Activated CD8-positive, alpha-beta T cell treated with anti-CD3 and anti-CD28 coated beads for 36 hours (primary cell): ENCODE results near the gene C5AR2. TPM values are rescaled to one million over a fixed set of nuclear protein-coding genes. Genes with fewer than 3 reads are reported as not detected.
A peak's percentile ranks its signal among the peaks of the same experiment; 100 is the strongest.

Experiments
- ATAC-seq: fragments of 200-7000 bp; cut with Tn5 transposase; one replicate; pipeline ENCODE4 v1.10.0; 2021; ENCODE audit warnings: mild to moderate bottlenecking, moderate library complexity
- CTCF ChIA-PET: fragments of 350-600 bp; sonication (Branson Sonifier 250); formaldehyde crosslinking; loops from one replicate; lab custom pipeline; 2021; ENCODE audit warnings: antibody characterized with exemption; lab: Charles Lee
- POLR2A ChIA-PET: fragments of 350-600 bp; sonication (Branson Sonifier 250); formaldehyde crosslinking; loops from one replicate; lab custom pipeline; 2021; ENCODE audit warnings: antibody characterized with exemption; lab: Charles Lee
- DNase-seq: peaks from one replicate; pipeline ENCODE4 v3.0.0-alpha.2; 2020
- H3K27ac Mint-ChIP-seq: one replicate; pipeline ENCODE4 v1.8.0; 2021; ENCODE audit warnings: mild to moderate bottlenecking, mixed read lengths
- H3K27me3 Mint-ChIP-seq: one replicate; pipeline ENCODE4 v1.8.0; 2021; ENCODE audit warnings: mixed read lengths
- H3K36me3 Mint-ChIP-seq: one replicate; pipeline ENCODE4 v1.8.0; 2021; ENCODE audit warnings: low read depth, mixed read lengths
- H3K4me1 Mint-ChIP-seq: one replicate; pipeline ENCODE4 v1.8.0; 2021; ENCODE audit warnings: low read depth, mixed read lengths
- H3K4me3 Mint-ChIP-seq: one replicate; pipeline ENCODE4 v1.8.0; 2021; ENCODE audit warnings: mild to moderate bottlenecking, moderate library complexity, mixed read lengths
- H3K9me3 Mint-ChIP-seq: one replicate; pipeline ENCODE4 v1.8.0; 2021; ENCODE audit warnings: mixed read lengths
- CTCF ChIP-seq: fragments of 200-600 bp; IDR thresholded peaks from one replicate; pipeline ENCODE4 v1.8.0; 2022; ENCODE audit warnings: antibody characterized with exemption, mild to moderate bottlenecking
- intact Hi-C: fragments of 100-400 bp; cut with micrococcal nuclease; formaldehyde crosslinking; loops from one replicate; pipeline ENCODE4 v1.10.0; 2022
- total RNA-seq, 2 experiments: library from RNA; stranded (reverse); gene quantifications; one replicate each; pipeline ENCODE4 v1.2.3, GENCODE V29; 2021

C5AR2 gene
- total RNA-seq, 2 experiments from 2014 or later, result 0.18 TPM; not detected in 1

GRCh38 chr19:47391510-47392223 is 59.7 kb downstream of the C5AR2 start:
- peaks cover 4% of the 10 kb centered on the region for H3K4me1 Mint-ChIP-seq
- H3K27ac Mint-ChIP-seq, result no peak overlapping the region
- no peaks in the 10 kb centered on the region for H3K9me3 Mint-ChIP-seq
- no peak overlapping the region for H3K4me3 Mint-ChIP-seq
- H3K27me3 Mint-ChIP-seq, result peaks cover 7% of the 10 kb centered on the region
- DNase-seq, result peak; percentile 88
- peak; percentile 93 for ATAC-seq
- POLR2A ChIA-PET, result interaction anchor here (0.5 kb wide), 1 partner anchor 42 kb away, joined by 3 read pairs; the partner anchor contains the start of gene DHX34
- no peaks in the 10 kb centered on the region for H3K36me3 Mint-ChIP-seq
- CTCF ChIA-PET, result interaction anchor here (0.6 to 3.2 kb wide), 37 partner anchors 8 to 466 kb away, joined by 3 to 32 read pairs (median 5); partner anchors contain the start of genes DHX34 and INAFM1
- peak; percentile 94 for TF ChIP-seq CTCF
- intact Hi-C loops, result loop anchor here (5.0 kb wide), 1 partner anchor 94 kb away; no protein-coding TSS in a partner anchor

Other genes with a start within 250 kb of the C5AR2 start
- 10 to 100 TPM; 68.5 to 70.2 TPM for gene ZC3H4, start 218.4 kb upstream of the C5AR2 start, total RNA-seq
- 100 to 1,000 TPM; 125 to 127 TPM for gene SAE1, start 201.3 kb upstream of the C5AR2 start, total RNA-seq
- 10 to 100 TPM; 23.2 to 26.2 TPM for gene BBC3, start 101.0 kb upstream of the C5AR2 start, total RNA-seq
- gene CCDC9, start 75.7 kb upstream of the C5AR2 start, total RNA-seq, result 10 to 100 TPM; 24.4 to 27.0 TPM
- gene INAFM1, start 57.3 kb upstream of the C5AR2 start, total RNA-seq, result 10 to 100 TPM; 11.4 to 12.7 TPM
- 1 to 10 TPM in 1 of 2 experiments, under 1 TPM in 1; 0.65 to 2.2 TPM for gene C5AR1, start 22.3 kb upstream of the C5AR2 start, total RNA-seq
- gene DHX34, start 17.1 kb downstream of the C5AR2 start, total RNA-seq, result 10 to 100 TPM; 14.2 to 14.9 TPM
- gene MEIS3, start 87.4 kb downstream of the C5AR2 start, total RNA-seq, result not detected
- gene SLC8A2, start 139.7 kb downstream of the C5AR2 start, total RNA-seq, result under 1 TPM; 0.18 to 0.43 TPM
- 10 to 100 TPM; 10.4 to 11.0 TPM for gene KPTN, start 152.0 kb downstream of the C5AR2 start, total RNA-seq
- gene NAPA, start 182.9 kb downstream of the C5AR2 start, total RNA-seq, result 10 to 100 TPM; 43.9 to 47.2 TPM
- gene ZNF541, start 241.0 kb downstream of the C5AR2 start, total RNA-seq, result under 1 TPM; 0.29 to 0.41 TPM